GM12878 (cell line): ENCODE data around the gene SRA1. TPM values are rescaled to one million over a fixed set of nuclear protein-coding genes. Genes with fewer than 3 reads are reported as not detected.

Experiments used
- BCLAF1 ChIP-seq: fragments of 450-650 bp; IDR thresholded peaks from 2 replicates; pipeline ENCODE4 v1.6.1; 2017; ENCODE audit warnings: antibody characterized with exemption, mild to moderate bottlenecking, moderate library complexity
- CBFB ChIP-seq: IDR thresholded peaks from 2 replicates; pipeline ENCODE4 v1.6.1; 2016; ENCODE audit warnings: antibody characterized with exemption, low read depth
- CHD2 ChIP-seq: IDR thresholded peaks from 2 replicates; pipeline ENCODE4 v1.6.1; 2011; ENCODE audit warnings: low read depth, low read length, improper control_type of control experiment, borderline replicate concordance
- ESRRA ChIP-seq: IDR thresholded peaks from 2 replicates; pipeline ENCODE4 v1.6.1; 2012; ENCODE audit warnings: mild to moderate bottlenecking, low read length, improper control_type of control experiment
- EZH2 ChIP-seq: IDR thresholded peaks from 2 replicates; pipeline ENCODE4 v1.6.1; 2012; ENCODE audit warnings: low read depth, mild to moderate bottlenecking, control low read depth, inconsistent platforms, low read length, borderline replicate concordance; ENCODE audit not compliant: control insufficient read depth
- FOS ChIP-seq: IDR thresholded peaks from 3 replicates; pipeline ENCODE4 v1.6.1; 2011; ENCODE audit warnings: borderline replicate concordance; ENCODE audit not compliant: insufficient read length; ENCODE audit errors: extremely low read depth
- FOXK2 ChIP-seq: fragments of 450-650 bp; IDR thresholded peaks from 2 replicates; pipeline ENCODE4 v1.6.1; 2017; ENCODE audit warnings: mild to moderate bottlenecking, moderate library complexity
- GATAD2B ChIP-seq: fragments of 450-650 bp; conservative IDR thresholded peaks from 2 replicates; pipeline ENCODE4 v1.6.1; 2017; ENCODE audit warnings: low read depth, mild to moderate bottlenecking, moderate library complexity
- IRF5 ChIP-seq: fragments of 450-650 bp; IDR thresholded peaks from 2 replicates; pipeline ENCODE4 v1.6.1; 2017; ENCODE audit warnings: borderline replicate concordance
- MEF2A ChIP-seq: IDR thresholded peaks from 2 replicates; pipeline ENCODE4 v1.6.1; 2011; ENCODE audit warnings: low read depth, mild to moderate bottlenecking, low read length, moderate library complexity; ENCODE audit not compliant: insufficient read depth
- MYC ChIP-seq: IDR thresholded peaks from 2 replicates; pipeline ENCODE4 v1.6.1; 2011; ENCODE audit warnings: mild to moderate bottlenecking, low read length, moderate library complexity, inconsistent platforms; ENCODE audit not compliant: insufficient read depth, insufficient replicate concordance, insufficient read length, severe bottlenecking
- NKRF ChIP-seq: fragments of 450-650 bp; conservative IDR thresholded peaks from 2 replicates; pipeline ENCODE4 v1.6.1; 2017; ENCODE audit warnings: mild to moderate bottlenecking, moderate library complexity
- NR2C1 ChIP-seq: fragments of 450-650 bp; IDR thresholded peaks from 2 replicates; pipeline ENCODE4 v1.6.1; 2017; ENCODE audit warnings: antibody characterized with exemption, mild to moderate bottlenecking, moderate library complexity
- PAX5 ChIP-seq: IDR thresholded peaks from 2 replicates; pipeline ENCODE4 v1.6.1; 2011; ENCODE audit warnings: low read depth, low read length, borderline replicate concordance
- POLR2AphosphoS5 ChIP-seq: IDR thresholded peaks from 2 replicates; pipeline ENCODE4 v1.6.1; 2011; ENCODE audit warnings: mild to moderate bottlenecking, low read length, inconsistent platforms
- RB1 ChIP-seq: fragments of 450-650 bp; formaldehyde crosslinking; IDR thresholded peaks from 2 replicates; pipeline ENCODE4 v1.6.1; 2017; ENCODE audit warnings: mild to moderate bottlenecking, borderline replicate concordance
- RUNX3 ChIP-seq: IDR thresholded peaks from 2 replicates; pipeline ENCODE4 v1.6.1; 2012; ENCODE audit warnings: low read length, inconsistent platforms
- SMAD1 ChIP-seq: fragments of 450-650 bp; IDR thresholded peaks from 2 replicates; pipeline ENCODE4 v1.6.1; 2018; ENCODE audit warnings: mild to moderate bottlenecking, low read depth; ENCODE audit not compliant: partially characterized antibody
- SREBF1 ChIP-seq: IDR thresholded peaks from 2 replicates; pipeline ENCODE4 v1.6.1; 2012; ENCODE audit warnings: mild to moderate bottlenecking, low read length
- TAF1 ChIP-seq: IDR thresholded peaks from 2 replicates; pipeline ENCODE4 v1.6.1; 2011; ENCODE audit warnings: mild to moderate bottlenecking, low read depth, low read length, borderline replicate concordance
- TCF7 ChIP-seq: IDR thresholded peaks from 2 replicates; pipeline ENCODE4 v1.6.1; 2014; ENCODE audit warnings: antibody characterized with exemption, borderline replicate concordance
- YBX1 ChIP-seq: fragments of 450-650 bp; IDR thresholded peaks from 2 replicates; pipeline ENCODE4 v1.6.1; 2016; ENCODE audit warnings: antibody characterized with exemption
- ZBTB33 ChIP-seq: fragments of 450-650 bp; IDR thresholded peaks from 2 replicates; pipeline ENCODE4 v1.6.1; 2017; ENCODE audit warnings: mild to moderate bottlenecking
- polyA plus RNA-seq, 11 experiments: library from polyadenylated mRNA; depleted of rRNA in 4 of 11; unstranded in 6 of 11; stranded (reverse) in 5 of 11; fragments of >200 nt; fragmentation: Nextera tagmentation in 4 of 11; fragmentation: Illumina TruSeq in 1 of 11; extraction: Ambion mirVana in 4 of 11; extraction: Trizol in 1 of 11; gene quantifications; 1 replicate in 1 of 11; 2 replicates in 10 of 11; pipeline versions ENCODE4 v1.2.1 to v1.2.3, GENCODE V29; 2011 to 2016; ENCODE audit warnings: inconsistent platforms in 2 of 11, missing spikeins in 2 of 11, low read depth in 1 of 11
- total RNA-seq, 4 experiments: library from RNA; depleted of rRNA in 3 of 4; stranded (reverse); fragments of >200 nt in 3 of 4; fragmentation: Illumina TruSeq in 1 of 4; extraction: Trizol in 1 of 4; gene quantifications; 2 replicates each; pipeline versions ENCODE4 v1.2.1 to v1.2.3, GENCODE V29; 2013 to 2021

The SRA1 gene
- total and polyA plus RNA-seq, 10 of the 15 experiments (the other 5 are each of a cell fraction or from before 2014, with no cell fraction given): 35.3 to 127 (median 56.1) TPM

GRCh38 chr5:140564196-140565023, 7.1 kb upstream of the SRA1 start, which contains the start of the genes APBB3 and SLC35A4 (continued):
- TF ChIP-seq SMAD1 (no peak), MYC (no peak), MEF2A (no peak), CBFB (peak; percentile 75), YBX1 (no peak), BCLAF1 (no peak), ZBTB33 (no peak), NR2C1 (peak; percentile 91), FOS (no peak), FOXK2 (peak; percentile 36; the same call in 1 of the 2 replicates), TCF7 (no peak), ESRRA (no peak), PAX5 (peak; percentile 34; the same call in 1 of the 2 replicates), SREBF1 (no peak), TAF1 (peak; percentile 90; the same call in 1 of the 2 replicates), RB1 (no peak; the same call in 1 of the 2 replicates), NKRF (peak; percentile 61), POLR2AphosphoS5 (peak; percentile 90), RUNX3 (peak; percentile 77), GATAD2B (peak; percentile 90), IRF5 (peak; percentile 66), EZH2 (no peak), CHD2 (peak; percentile 70)
